SU-DHL-6 (cell line): ENCODE data around the gene TXN2.
A peak's percentile ranks its signal among the peaks of the same experiment; 100 is the strongest.

ENCODE experiments used
- H2AFZ ChIP-seq: fragments of 200-600 bp; sonication (generic); 2 replicates; pipeline ENCODE4 v1.6.1; 2014; ENCODE audit warnings: low read depth, mild to moderate bottlenecking, moderate library complexity, mixed read lengths, antibody characterized with exemption, low read length; ENCODE audit not compliant: severe bottlenecking
- H3F3A ChIP-seq: fragments of 200-600 bp; shearing (Covaris generic); 2 replicates; pipeline ENCODE4 v1.6.0; 2016; ENCODE audit warnings: antibody characterized with exemption, mild to moderate bottlenecking; ENCODE audit not compliant: insufficient read depth
- H3K27ac ChIP-seq: fragments of 200-600 bp; sonication (generic); 2 replicates; pipeline ENCODE4 v1.5.1; 2016; ENCODE audit warnings: low read depth, mild to moderate bottlenecking, low read length, moderate library complexity, mixed read lengths
- H3K27me3 ChIP-seq: fragments of 200-600 bp; sonication (generic), shearing (Covaris generic); 2 replicates; pipeline ENCODE4 v1.6.0; 2014; ENCODE audit warnings: mild to moderate bottlenecking, low read length
- H3K36me3 ChIP-seq: fragments of 200-600 bp; sonication (generic); 2 replicates; pipeline ENCODE4 v1.6.1; 2014; ENCODE audit warnings: mild to moderate bottlenecking, low read length, mixed read lengths
- H3K4me2 ChIP-seq: fragments of 300-600, 200-600 bp; shearing (Covaris generic), sonication (generic); 2 replicates; pipeline ENCODE4 v1.6.0; 2014; ENCODE audit warnings: low read length, low read depth, mild to moderate bottlenecking; ENCODE audit not compliant: poor library complexity, severe bottlenecking
- H3K4me3 ChIP-seq: fragments of 200-600 bp; sonication (generic); 2 replicates; pipeline ENCODE4 v1.5.1; 2014; ENCODE audit warnings: antibody characterized with exemption, low read length, mild to moderate bottlenecking, mixed read lengths; ENCODE audit not compliant: insufficient read depth, poor library complexity, severe bottlenecking
- H3K79me2 ChIP-seq: fragments of 200-600 bp; sonication (generic); 2 replicates; pipeline ENCODE4 v1.6.1; 2014; ENCODE audit warnings: mild to moderate bottlenecking, low read length, moderate library complexity; ENCODE audit not compliant: insufficient read depth
- H3K9ac ChIP-seq: fragments of 200-600 bp; sonication (generic); 2 replicates; pipeline ENCODE4 v1.7.0; 2014; ENCODE audit warnings: mild to moderate bottlenecking, low read length
- H3K9me2 ChIP-seq: fragments of 200-600 bp; sonication (generic); replicated peaks from 2 replicates; pipeline ENCODE4 v1.6.1; 2014; ENCODE audit warnings: low read length; ENCODE audit not compliant: insufficient read depth
- H3K9me3 ChIP-seq: fragments of 200-600 bp; sonication (generic); 2 replicates; pipeline ENCODE4 v1.6.1; 2014; ENCODE audit warnings: low read length, mixed read lengths; ENCODE audit not compliant: insufficient read depth
- H4K20me1 ChIP-seq: fragments of 200-600 bp; sonication (generic); 2 replicates; pipeline ENCODE4 v1.6.1; 2014; ENCODE audit warnings: low read depth, mild to moderate bottlenecking, antibody characterized with exemption, low read length, moderate library complexity, mixed read lengths
- EZH2phosphoT487 ChIP-seq: fragments of 200-600 bp; sonication (generic), shearing (Covaris generic); conservative IDR thresholded peaks from 2 replicates; pipeline ENCODE4 v1.6.1; 2018; ENCODE audit warnings: mild to moderate bottlenecking, antibody characterized with exemption, low read length, moderate library complexity, mixed read lengths
- TF ChIP-seq, protein P1 (sequence below): fragments of 200-600 bp; sonication (generic); IDR thresholded peaks from one replicate; pipeline ENCODE4 v1.5.1; 2017; ENCODE audit warnings: antibody characterized with exemption, mild to moderate bottlenecking, low read length, moderate library complexity; ENCODE audit not compliant: insufficient read depth, poor library complexity, severe bottlenecking

Gene TXN2

GRCh38 chr22:36510384-36510783, 28.9 kb upstream of the TXN2 start:
- Histone ChIP-seq H2AFZ (no peak overlapping the region), H4K20me1 (no peaks in the 10 kb centered on the region), H3K27ac (no peak overlapping the region), H3K9me3 (no peaks in the 10 kb centered on the region), H3F3A (peaks cover 19% of the 10 kb centered on the region), H3K4me2 (no peak overlapping the region), H3K27me3 (no peaks in the 10 kb centered on the region), H3K9ac (no peak overlapping the region), H3K9me2 (no peaks in the 10 kb centered on the region), H3K4me3 (no peak overlapping the region), H3K79me2 (peaks cover 6% of the 10 kb centered on the region; the same call in 1 of the 2 replicates), H3K36me3 (peaks cover 16% of the 10 kb centered on the region)
- TF ChIP-seq, protein P1, sequence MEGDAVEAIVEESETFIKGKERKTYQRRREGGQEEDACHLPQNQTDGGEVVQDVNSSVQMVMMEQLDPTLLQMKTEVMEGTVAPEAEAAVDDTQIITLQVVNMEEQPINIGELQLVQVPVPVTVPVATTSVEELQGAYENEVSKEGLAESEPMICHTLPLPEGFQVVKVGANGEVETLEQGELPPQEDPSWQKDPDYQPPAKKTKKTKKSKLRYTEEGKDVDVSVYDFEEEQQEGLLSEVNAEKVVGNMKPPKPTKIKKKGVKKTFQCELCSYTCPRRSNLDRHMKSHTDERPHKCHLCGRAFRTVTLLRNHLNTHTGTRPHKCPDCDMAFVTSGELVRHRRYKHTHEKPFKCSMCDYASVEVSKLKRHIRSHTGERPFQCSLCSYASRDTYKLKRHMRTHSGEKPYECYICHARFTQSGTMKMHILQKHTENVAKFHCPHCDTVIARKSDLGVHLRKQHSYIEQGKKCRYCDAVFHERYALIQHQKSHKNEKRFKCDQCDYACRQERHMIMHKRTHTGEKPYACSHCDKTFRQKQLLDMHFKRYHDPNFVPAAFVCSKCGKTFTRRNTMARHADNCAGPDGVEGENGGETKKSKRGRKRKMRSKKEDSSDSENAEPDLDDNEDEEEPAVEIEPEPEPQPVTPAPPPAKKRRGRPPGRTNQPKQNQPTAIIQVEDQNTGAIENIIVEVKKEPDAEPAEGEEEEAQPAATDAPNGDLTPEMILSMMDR = no peak
- TF ChIP-seq EZH2phosphoT487 = no peak

GRCh38 chr22:36507518-36508010, 26.1 kb upstream of the TXN2 start:
- Histone ChIP-seq H4K20me1 (no peaks in the 10 kb centered on the region), H3K36me3 (peaks cover 4% of the 10 kb centered on the region; the same call in 1 of the 2 replicates), H2AFZ (peak overlapping the region; percentile 87), H3F3A (peaks cover 15% of the 10 kb centered on the region), H3K9me2 (no peaks in the 10 kb centered on the region), H3K27ac (peak overlapping the region; percentile 64), H3K27me3 (no peaks in the 10 kb centered on the region), H3K4me3 (peak overlapping the region; percentile 58), H3K4me2 (peak overlapping the region; percentile 57), H3K79me2 (peaks cover 6% of the 10 kb centered on the region; the same call in 1 of the 2 replicates), H3K9ac (peak overlapping the region; percentile 56), H3K9me3 (no peaks in the 10 kb centered on the region)
- no peak for TF ChIP-seq EZH2phosphoT487
- TF ChIP-seq, protein P1 = no peak

- peaks cover 6% of the 10 kb centered on the region; the same call in 1 of the 2 replicates for H3K79me2 ChIP-seq
- no peaks in the 10 kb centered on the region for H3K27me3 ChIP-seq
- H3K9me3 ChIP-seq = no peaks in the 10 kb centered on the region
- peak within 1 kb of the TSS; percentile 58 for H3K4me3 ChIP-seq
- H2AFZ ChIP-seq = peak within 1 kb of the TSS; percentile 87
- no peaks in the 10 kb centered on the region for H3K36me3 ChIP-seq
- H3K4me2 ChIP-seq = peak within 1 kb of the TSS; percentile 57
- H3K9ac ChIP-seq = peak within 1 kb of the TSS; percentile 56
- TF ChIP-seq EZH2phosphoT487 = no peak
- peaks cover 11% of the 10 kb centered on the region for H3F3A ChIP-seq
- H3K9me2 ChIP-seq = no peaks in the 10 kb centered on the region
- no peaks in the 10 kb centered on the region for H4K20me1 ChIP-seq
- H3K27ac ChIP-seq = peak within 1 kb of the TSS; percentile 64
Observed at GRCh38 chr22:36506637-36507517, 25.4 kb upstream of the TXN2 start, which contains the start of gene FOXRED2. TSS of gene FOXRED2 (minus strand) at chr22:36507040. CDS start at chr22:36506422, 618 bp downstream.
